ENCODE measurements around the gene POLG. TPM values are rescaled to one million over a fixed set of nuclear protein-coding genes. Genes with fewer than 3 reads are reported as not detected.
A peak's percentile ranks its signal among the peaks of the same experiment; 100 is the strongest.

POLG gene
- 144 and 151 TPM in 2 replicates for total RNA-seq
- total RNA-seq (2013) = 71.9 TPM
- polyA plus RNA-seq = 81.1 and 92.7 TPM in 2 replicates
- 142 and 168 TPM in 2 replicates for polyA minus RNA-seq

- WGBS (ENCODE audit: insufficient coverage) = under 1% methylated on average over 80 of the region's 85 CpGs
- Histone ChIP-seq H3K4me3 (ENCODE audit: control extremely low read depth in 1 of 5, extremely low read depth in 1 of 5, insufficient read depth in 1 of 5, low read depth in 2 of 5, low read length in 4 of 5) (peak within 1 kb of the TSS; percentile 58 to 92 (median 82)), H3K9ac (ENCODE audit: low read length) (peak within 1 kb of the TSS; percentile 83), H3K4me1 (ENCODE audit: control insufficient read depth in 2 of 2, insufficient read depth in 2 of 2, low read length in 2 of 2) (peaks cover 26 to 54% of the 10 kb centered on the region in 2 donors), H3K9me3 (ENCODE audit: control extremely low read depth in 1 of 3, control insufficient read depth in 2 of 3, insufficient read depth in 1 of 3, low read length in 2 of 3) (no peaks in the 10 kb centered on the region), H3K27ac (ENCODE audit: low read length in 2 of 2) (peak within 1 kb of the TSS; percentile 55 to 90), H3K27me3 (replicated peaks in 1 of 4; ENCODE audit: control extremely low read depth in 1 of 4, control insufficient read depth in 3 of 4, insufficient read depth in 4 of 4, low read length in 3 of 4) (no peaks in the 10 kb centered on the region), H2AFZ (ENCODE audit: insufficient read depth, low read depth, low read length, poor library complexity, severe bottlenecking) (peak within 1 kb of the TSS; percentile 71), H3K4me2 (replicated peaks; ENCODE audit: low read depth, low read length, poor library complexity, severe bottlenecking) (peak within 1 kb of the TSS; percentile 93), H3K36me3 (replicated peaks in 1 of 2; ENCODE audit: control extremely low read depth in 1 of 2, control insufficient read depth in 1 of 2, extremely low read depth in 1 of 2, insufficient read depth in 2 of 2, low read length in 1 of 2) (peaks cover 0 to 35% of the 10 kb centered on the region in 2 experiments), H4K20me1 (ENCODE audit: control insufficient read depth, insufficient read depth, low read length, poor library complexity, severe bottlenecking) (peaks cover 44% of the 10 kb centered on the region), H3K79me2 (ENCODE audit: control insufficient read depth, insufficient read depth, low read length) (peaks cover 44% of the 10 kb centered on the region)
- ChIA-PET POLR2A (interaction anchor here (0.6 to 1.2 kb wide), 5 partner anchors 24 to 107 kb away, joined by 3 to 5 read pairs (median 3); no protein-coding TSS in a partner anchor), CTCF (interaction anchor here (0.9 to 2.6 kb wide), 3 partner anchors 13 to 138 kb away, joined by 3 to 26 read pairs (median 3); no protein-coding TSS in a partner anchor)
- Mint-ChIP-seq H3K4me1 (peaks cover 47% of the 10 kb centered on the region), H3K27me3 (peaks cover 4% of the 10 kb centered on the region), H3K9me3 (ENCODE audit: insufficient read depth) (no peaks in the 10 kb centered on the region), H3K27ac (peak within 1 kb of the TSS; percentile 99), H3K4me3 (peak within 1 kb of the TSS; percentile 97)
- no peak for TF ChIP-seq CTCF (IDR thresholded peaks at IDR 0.05)
- no peak for TF ChIP-seq EZH2 (IDR thresholded peaks at IDR 0.05; ENCODE audit: borderline replicate concordance, insufficient read depth, low read depth, low read length, poor library complexity, severe bottlenecking)
- ATAC-seq (ENCODE audit: low read depth) (peak; percentile 92), DNase-seq (peak; percentile 100)
- intact Hi-C loops (cut with micrococcal nuclease) = loop anchor here (1.0 kb wide), 3 partner anchors 24 to 241 kb away; partner anchors contain the start of genes FANCI and TICRR
These were observed at the start of gene POLG for GRCh38 chr15:89334510-89335297. TSS of gene POLG (minus strand) at chr15:89334824. CDS start at chr15:89333754, 1,070 bp downstream.

DNA sequence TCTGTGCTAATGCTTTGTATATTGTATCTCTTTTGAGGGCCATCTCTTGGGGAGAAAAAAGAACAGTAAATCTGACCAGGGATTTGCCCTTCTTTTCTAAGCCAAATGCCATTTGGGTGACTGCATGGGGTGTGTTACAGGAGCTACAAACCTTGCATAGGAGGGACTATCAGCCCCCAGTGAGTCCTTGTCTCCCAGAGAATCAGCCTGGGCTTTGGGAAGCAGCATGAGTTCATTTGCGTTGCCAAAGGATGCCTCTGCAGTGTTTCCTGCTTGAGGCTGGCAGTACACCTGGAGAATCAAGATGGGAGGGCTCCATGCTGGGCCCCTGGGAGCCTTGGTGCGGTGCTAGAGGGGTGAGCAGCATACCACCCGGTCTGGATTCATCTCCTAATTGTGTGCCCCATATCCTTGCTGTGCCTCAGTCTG is 49.6 kb upstream of the POLG start:
- ATAC-seq (ENCODE audit: low read depth) = no peak
- TF ChIP-seq CTCF (IDR thresholded peaks at IDR 0.05) (no peak), EZH2 (IDR thresholded peaks at IDR 0.05; ENCODE audit: borderline replicate concordance, insufficient read depth, low read depth, low read length, poor library complexity, severe bottlenecking) (no peak)
- H3K4me1 Mint-ChIP-seq = peaks cover 2% of the 10 kb centered on the region
- no peak overlapping the region for H3K9ac ChIP-seq (ENCODE audit: low read length)
- intact Hi-C loops (cut with micrococcal nuclease) = no loop called here
- H3K9me3 ChIP-seq (ENCODE audit: control extremely low read depth in 1 of 3, control insufficient read depth in 2 of 3, insufficient read depth in 1 of 3, low read length in 2 of 3) = peaks cover 0 to 10% (median 0%) of the 10 kb centered on the region in 3 donors
- H3K27me3 Mint-ChIP-seq = peaks cover 33% of the 10 kb centered on the region
- ChIA-PET CTCF (no interaction called here), POLR2A (no interaction called here)
- no peak overlapping the region for H3K4me3 ChIP-seq (ENCODE audit: control extremely low read depth in 1 of 5, extremely low read depth in 1 of 5, insufficient read depth in 1 of 5, low read depth in 2 of 5, low read length in 4 of 5)
- 77% methylated on average over 3 of the region's 3 CpGs for WGBS (ENCODE audit: insufficient coverage)
- H3K4me3 Mint-ChIP-seq = no peak overlapping the region
- peaks cover 5 to 10% of the 10 kb centered on the region in 2 donors for H3K4me1 ChIP-seq (ENCODE audit: control insufficient read depth in 2 of 2, insufficient read depth in 2 of 2, low read length in 2 of 2)
- H3K9me3 Mint-ChIP-seq (ENCODE audit: insufficient read depth) = no peaks in the 10 kb centered on the region
- peaks cover 0 to 31% (median 22%) of the 10 kb centered on the region in 4 experiments for H3K27me3 ChIP-seq (replicated peaks in 1 of 4; ENCODE audit: control extremely low read depth in 1 of 4, control insufficient read depth in 3 of 4, insufficient read depth in 4 of 4, low read length in 3 of 4)
- no peak for DNase-seq
- no peak overlapping the region for H2AFZ ChIP-seq (ENCODE audit: insufficient read depth, low read depth, low read length, poor library complexity, severe bottlenecking)
- H3K4me2 ChIP-seq (replicated peaks; ENCODE audit: low read depth, low read length, poor library complexity, severe bottlenecking) = no peak overlapping the region
- no peaks in the 10 kb centered on the region for H3K36me3 ChIP-seq (replicated peaks in 1 of 2; ENCODE audit: control extremely low read depth in 1 of 2, control insufficient read depth in 1 of 2, extremely low read depth in 1 of 2, insufficient read depth in 2 of 2, low read length in 1 of 2)
- no peak overlapping the region for H3K27ac Mint-ChIP-seq
- H4K20me1 ChIP-seq (ENCODE audit: control insufficient read depth, insufficient read depth, low read length, poor library complexity, severe bottlenecking) = no peaks in the 10 kb centered on the region
- H3K79me2 ChIP-seq (ENCODE audit: control insufficient read depth, insufficient read depth, low read length) = no peaks in the 10 kb centered on the region
- H3K27ac ChIP-seq (ENCODE audit: low read length in 2 of 2) = no peak overlapping the region

Measured in B cell (primary cell).